Jurkat, Clone E6-1 (cell line): Measurements from ENCODE around the gene INO80.
A peak's percentile ranks its signal among the peaks of the same experiment; 100 is the strongest.
"Not testable (repeated sequence)": the region's sequence is repeated elsewhere in the genome, so short reads cannot be mapped to it uniquely, and the experiment has no call there.

Experiments
- DNase-seq: peaks from one replicate; pipeline ENCODE4 v3.0.0-alpha.2; 2011; ENCODE audit warnings: low read depth, low spot score
- H3K4me3 ChIP-seq: 2 replicates; pipeline ENCODE4 v1.5.1; 2011; ENCODE audit warnings: mild to moderate bottlenecking, low read length, control low read depth, moderate library complexity

The INO80 gene

GRCh38 chr15:40958723-40959122 is 157.4 kb downstream of the INO80 start:
- no peak for DNase-seq

GRCh38 chr15:40958146-40958545 is 157.9 kb downstream of the INO80 start:
- H3K4me3 ChIP-seq: no peak overlapping the region
- DNase-seq: no peak

More at GRCh38 chr15:40958723-40959122, 157.4 kb downstream of the INO80 start:
- H3K4me3 ChIP-seq: no peak overlapping the region

GRCh38 chr15:40957581-40958051 is 158.5 kb downstream of the INO80 start:
- no peak for DNase-seq
- no peak overlapping the region for H3K4me3 ChIP-seq

GRCh38 chr15:40957041-40957555 is 159.0 kb downstream of the INO80 start:
- DNase-seq: no peak
- no peak overlapping the region for H3K4me3 ChIP-seq

- DNase-seq: no peak
- no peak overlapping the region for H3K4me3 ChIP-seq
These were observed 159.5 kb downstream of the INO80 start for GRCh38 chr15:40956541-40956982.

- H3K4me3 ChIP-seq: no peak overlapping the region
These were observed 160.0 kb downstream of the INO80 start for GRCh38 chr15:40955930-40956540.

GRCh38 chr15:40955141-40955903 is 160.8 kb downstream of the INO80 start:
- H3K4me3 ChIP-seq: no peak overlapping the region
- no peak for DNase-seq

More at GRCh38 chr15:40955930-40956540, 160.0 kb downstream of the INO80 start:
- no peak for DNase-seq

- DNase-seq: not testable (repeated sequence)
These were observed 161.8 kb downstream of the INO80 start for GRCh38 chr15:40954158-40954848.

GRCh38 chr15:40953713-40954074 is 162.4 kb downstream of the INO80 start:
- H3K4me3 ChIP-seq: peak overlapping the region; percentile 75
- DNase-seq: no peak

More at GRCh38 chr15:40954158-40954848, 161.8 kb downstream of the INO80 start:
- peak overlapping the region; percentile 75 for H3K4me3 ChIP-seq

GRCh38 chr15:40952901-40953712 is 163.0 kb downstream of the INO80 start, which contains the start of gene CHAC1:
CHAC1 (plus strand) TSS chr15:40953471; CDS start chr15:40953584, 113 bp downstream.
- DNase-seq: peak; percentile 96

GRCh38 chr15:40952301-40952900 is 163.7 kb downstream of the INO80 start:
- peak overlapping the region; percentile 75 for H3K4me3 ChIP-seq
- no peak for DNase-seq

More at GRCh38 chr15:40952901-40953712, 163.0 kb downstream of the INO80 start, which contains the start of gene CHAC1:
- H3K4me3 ChIP-seq: peak within 1 kb of the TSS; percentile 75

- no peak overlapping the region for H3K4me3 ChIP-seq
- DNase-seq: no peak
These were observed 164.3 kb downstream of the INO80 start for GRCh38 chr15:40951764-40952163.

GRCh38 chr15:40949756-40950207 is 166.3 kb downstream of the INO80 start:
- H3K4me3 ChIP-seq: no peak overlapping the region
- DNase-seq: no peak

- H3K4me3 ChIP-seq: no peak overlapping the region
- DNase-seq: no peak
These were observed 167.2 kb downstream of the INO80 start for GRCh38 chr15:40948706-40949473.

- no peak for DNase-seq
- no peak overlapping the region for H3K4me3 ChIP-seq
These were observed 171.4 kb downstream of the INO80 start for GRCh38 chr15:40944510-40945296.

GRCh38 chr15:40943764-40944365 is 172.2 kb downstream of the INO80 start:
- DNase-seq: no peak

More at GRCh38 chr15:40943764-40944365, 172.2 kb downstream of the INO80 start:
- H3K4me3 ChIP-seq: no peak overlapping the region
